ENCODE results near the gene RHOH.
A peak's percentile ranks its signal among the peaks of the same experiment; 100 is the strongest.
"Not testable (repeated sequence)": the region's sequence is repeated elsewhere in the genome, so short reads cannot be mapped to it uniquely, and the experiment has no call there.

RHOH gene

GRCh38 chr4:40196724-40197281 lies at the start of gene RHOH:
RHOH (plus strand) TSS chr4:40197031; CDS start chr4:40243387, 46,356 bp downstream.
- DNase-seq (ENCODE audit: low read depth) = no peak

GRCh38 chr4:40147490-40147889 lies 49.3 kb upstream of the RHOH start:
- DNase-seq (ENCODE audit: low read depth) = not testable (repeated sequence)

GRCh38 chr4:40149960-40150385 lies 46.9 kb upstream of the RHOH start:
- DNase-seq (ENCODE audit: low read depth) = peak; percentile 72

DNA sequence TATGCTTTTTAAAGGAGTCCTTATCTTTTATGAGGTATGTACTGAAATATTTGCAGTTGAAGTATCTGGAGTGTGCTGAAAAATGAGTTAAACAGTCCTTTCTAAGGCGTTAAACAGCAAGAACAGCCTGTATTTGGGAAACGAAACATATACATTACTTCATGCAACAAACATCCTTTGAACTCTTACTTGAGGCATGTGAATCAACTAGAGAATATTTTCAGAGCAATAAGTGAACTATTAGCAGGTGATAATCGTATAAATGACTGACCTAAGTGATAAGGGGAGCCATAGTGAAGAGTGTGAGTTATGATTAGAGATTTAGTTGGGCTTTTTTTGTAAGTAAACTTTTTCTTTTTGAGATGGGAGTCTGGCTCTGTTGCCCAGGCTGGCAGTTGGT lies 45.9 kb upstream of the RHOH start:
- DNase-seq (ENCODE audit: low read depth) = no peak

GRCh38 chr4:40152637-40153036 lies 44.2 kb upstream of the RHOH start:
- DNase-seq (ENCODE audit: low read depth) = no peak

DNA sequence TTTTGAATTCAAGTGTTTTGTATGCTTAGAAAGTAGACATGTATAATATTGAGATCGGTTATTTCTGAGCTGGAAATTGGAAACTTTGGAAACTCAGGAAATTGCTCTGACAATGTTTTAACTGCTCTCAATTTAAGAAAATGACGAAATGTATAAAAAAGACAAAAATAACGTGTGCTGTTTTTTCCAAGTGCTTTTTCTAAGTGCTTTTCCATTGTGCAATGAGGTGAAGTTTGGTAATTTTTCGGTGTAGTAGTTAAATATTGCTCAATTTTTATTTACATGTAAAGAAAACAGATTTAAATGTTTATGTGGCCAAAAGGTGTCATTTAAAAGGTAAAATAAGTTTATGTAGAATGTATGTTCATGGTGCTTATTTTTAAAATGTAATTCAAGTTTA lies 39.4 kb upstream of the RHOH start:
- no peak for DNase-seq (ENCODE audit: low read depth)

GRCh38 chr4:40160258-40160657 lies 36.6 kb upstream of the RHOH start:
- DNase-seq (ENCODE audit: low read depth) = no peak

DNA sequence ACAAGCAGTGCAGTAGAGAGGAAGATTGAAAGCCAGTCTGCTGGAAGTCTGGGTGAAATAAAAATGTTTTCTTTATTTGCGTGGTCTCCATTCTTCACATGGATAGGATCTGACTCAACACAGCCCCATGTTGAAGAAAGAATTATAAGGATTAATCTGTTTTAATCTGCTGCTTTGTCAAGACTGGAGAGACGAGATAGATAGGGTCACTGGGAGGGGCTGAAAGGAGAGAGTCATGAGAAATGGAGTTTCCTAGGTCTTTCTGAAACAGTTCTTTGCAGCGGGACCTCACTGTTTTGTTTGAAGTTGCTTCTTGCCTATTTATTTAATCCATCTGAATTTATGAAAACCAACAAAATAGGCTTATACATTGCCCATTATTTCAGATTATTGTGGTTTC lies 32.4 kb upstream of the RHOH start:
- DNase-seq (ENCODE audit: low read depth) = no peak

- DNase-seq (ENCODE audit: low read depth) = no peak
Measured at GRCh38 chr4:40165916-40166315, 30.9 kb upstream of the RHOH start.

- DNase-seq (ENCODE audit: low read depth) = no peak
Measured at GRCh38 chr4:40168070-40168469, 28.8 kb upstream of the RHOH start.

DNA sequence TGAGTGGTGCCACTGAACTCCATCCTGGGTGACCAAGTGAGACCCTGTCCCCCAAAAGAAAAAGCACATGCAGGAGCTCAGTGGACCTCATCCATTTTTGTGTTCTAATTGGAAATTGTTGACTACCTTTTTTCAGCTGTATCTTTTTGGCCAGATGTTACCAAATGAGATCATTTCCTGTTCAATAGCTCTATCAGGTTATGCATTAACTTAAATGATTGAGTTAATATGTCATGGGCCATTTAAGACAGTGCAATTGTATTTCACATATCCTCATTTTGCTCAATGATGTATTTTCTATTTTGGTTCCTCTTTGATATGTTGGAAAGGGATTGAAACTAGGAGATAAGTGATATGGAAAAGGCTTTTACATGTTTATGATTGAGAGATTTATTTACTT lies 26.2 kb upstream of the RHOH start:
- DNase-seq (ENCODE audit: low read depth) = no peak

GRCh38 chr4:40173470-40173875 lies 23.4 kb upstream of the RHOH start:
- no peak for DNase-seq (ENCODE audit: low read depth)

DNA sequence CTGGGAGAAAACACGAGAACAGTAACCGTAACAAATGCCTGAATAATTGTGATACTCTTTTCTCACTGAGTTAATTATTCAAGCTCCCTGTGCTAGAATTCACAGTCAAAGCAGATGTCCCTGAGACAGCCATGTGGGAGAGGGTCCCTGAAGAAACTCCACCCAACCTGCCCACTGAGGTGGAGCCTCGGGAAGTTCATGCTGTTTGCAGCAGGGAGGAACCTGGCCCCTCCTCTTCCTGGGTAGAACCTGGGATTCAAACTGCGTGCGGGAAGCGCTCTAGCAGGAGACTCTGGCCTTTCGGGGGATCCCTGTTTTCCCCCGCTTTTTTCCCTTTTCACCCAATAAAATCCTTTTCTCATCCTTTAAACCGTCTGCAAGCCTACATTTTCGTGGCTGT lies 20.2 kb upstream of the RHOH start:
- DNase-seq (ENCODE audit: low read depth) = no peak

DNA sequence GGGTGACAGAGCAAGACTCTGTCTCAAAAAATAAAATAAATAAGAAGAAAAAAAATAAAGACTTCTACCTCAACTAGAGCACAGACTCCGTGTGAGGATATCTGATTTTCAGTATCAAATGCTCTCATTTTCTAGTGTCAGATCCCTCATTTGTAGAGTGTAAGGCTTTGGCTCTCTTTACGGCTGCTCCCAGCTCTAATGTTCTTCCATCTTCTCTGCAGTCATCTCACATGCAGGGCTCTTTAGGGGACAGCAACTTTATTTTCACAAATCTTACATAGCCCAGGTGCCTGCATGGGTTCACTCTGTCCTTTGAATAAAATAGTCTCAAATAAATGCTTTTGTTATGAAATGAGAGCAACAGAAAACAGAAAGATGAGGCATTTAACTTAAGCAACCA lies 19.2 kb upstream of the RHOH start:
- no peak for DNase-seq (ENCODE audit: low read depth)

- no peak for DNase-seq (ENCODE audit: low read depth)
Measured at GRCh38 chr4:40178672-40179071, 18.2 kb upstream of the RHOH start.

- no peak for DNase-seq (ENCODE audit: low read depth)
Measured at GRCh38 chr4:40179360-40179759, 17.5 kb upstream of the RHOH start.

GRCh38 chr4:40180356-40180755 lies 16.5 kb upstream of the RHOH start:
- DNase-seq (ENCODE audit: low read depth) = peak; percentile 87

DNA sequence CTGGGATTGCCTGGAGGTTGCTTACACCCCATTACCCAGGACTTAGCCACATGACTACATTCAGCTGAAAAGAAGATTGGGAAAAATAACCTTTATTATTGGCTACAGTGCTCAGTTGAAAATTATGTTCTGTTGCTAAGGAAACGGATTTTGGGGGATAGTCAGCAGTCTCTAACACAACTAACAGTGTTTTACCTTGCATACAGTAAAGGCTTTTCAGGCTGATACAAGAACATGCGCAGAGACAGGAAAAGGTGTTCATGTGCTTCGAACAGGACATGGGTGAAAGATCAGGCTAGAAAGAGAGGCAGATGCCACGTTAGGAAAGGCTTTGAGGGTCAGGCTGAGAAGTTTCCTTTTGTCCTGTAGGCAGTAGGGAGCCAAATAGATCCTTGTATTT lies 14.8 kb upstream of the RHOH start:
- no peak for DNase-seq (ENCODE audit: low read depth)

DNA sequence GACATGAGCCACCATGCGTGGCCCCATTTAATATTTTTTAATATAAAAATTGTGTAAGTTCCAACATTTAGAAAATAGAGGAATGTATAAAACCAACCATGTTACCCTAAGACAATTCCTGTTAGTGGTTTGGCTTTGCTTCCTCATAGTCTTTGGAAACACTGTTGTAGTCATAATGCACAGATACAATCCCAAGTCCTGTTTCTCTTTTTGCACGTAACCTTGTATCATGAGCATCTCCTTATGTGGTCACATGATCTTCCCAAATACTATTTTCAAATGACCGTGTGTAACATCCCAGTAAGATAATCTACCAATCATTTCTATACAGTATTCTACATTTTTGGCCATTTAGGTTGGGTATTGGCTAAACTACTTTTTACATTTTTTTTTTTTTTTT lies 13.9 kb upstream of the RHOH start:
- DNase-seq (ENCODE audit: low read depth) = no peak

- DNase-seq (ENCODE audit: low read depth) = peak; percentile 6
Measured at GRCh38 chr4:40183615-40184411, 13.0 kb upstream of the RHOH start.

GRCh38 chr4:40185830-40186664 lies 10.8 kb upstream of the RHOH start:
- DNase-seq (ENCODE audit: low read depth) = peak; percentile 50

GRCh38 chr4:40186665-40187014 lies 10.2 kb upstream of the RHOH start:
- no peak for DNase-seq (ENCODE audit: low read depth)

DNA sequence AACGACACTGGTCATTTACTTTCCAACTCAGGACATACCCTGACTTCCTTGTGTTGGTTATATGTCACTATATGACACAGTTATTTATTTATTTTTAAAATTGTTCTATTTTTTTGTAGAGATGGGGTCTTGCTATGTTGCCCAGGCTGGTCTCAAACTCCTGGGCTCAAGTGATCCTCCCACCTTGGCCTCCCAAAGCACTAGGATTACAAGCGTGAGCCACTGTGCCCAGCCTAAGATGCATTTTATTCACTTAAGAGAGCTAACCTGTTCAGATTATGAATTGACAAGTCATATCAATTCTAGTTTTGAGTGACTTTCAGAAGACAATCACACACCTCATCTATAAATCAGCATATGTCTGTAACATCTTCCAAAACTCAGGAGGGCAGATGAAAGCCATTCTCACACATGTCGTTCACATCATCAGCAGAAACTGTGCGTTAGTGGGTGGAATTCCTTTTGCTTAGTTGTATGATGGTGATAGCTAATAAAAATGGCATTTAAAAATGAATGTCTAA lies 9.4 kb upstream of the RHOH start:
- DNase-seq (ENCODE audit: low read depth) = no peak

All from EH (cell line).